Dermis microvascular lymphatic vessel endothelial cell (primary cell): ENCODE results near the gene CLPTM1L. TPM values are rescaled to one million over a fixed set of nuclear protein-coding genes. Genes with fewer than 3 reads are reported as not detected.
"Not testable (repeated sequence)": the region's sequence is repeated elsewhere in the genome, so short reads cannot be mapped to it uniquely, and the experiment has no call there.

ENCODE experiments used
- DNase-seq, 2 donors: peaks; one replicate each; pipeline versions ENCODE4 v3.0.0 to v3.0.0-alpha.2; 2010; ENCODE audit warnings: low read depth in 2 of 2
- total RNA-seq: library from RNA; depleted of rRNA; stranded (reverse); fragments of >200 nt; gene quantifications from 2 replicates; pipeline ENCODE4 v1.2.1, GENCODE V29; 2014

The CLPTM1L gene
- total RNA-seq, 1 donor from 2014 or later = 256 TPM

GRCh38 chr5:1362242-1363015, 17.5 kb upstream of the CLPTM1L start:
- no peak for DNase-seq

- DNase-seq = no peak
Observed at GRCh38 chr5:1360861-1361260, 16.0 kb upstream of the CLPTM1L start.

GRCh38 chr5:1360367-1360766, 15.5 kb upstream of the CLPTM1L start:
- not testable (repeated sequence) for DNase-seq

- no peak for DNase-seq
Observed at GRCh38 chr5:1359713-1360112, 14.8 kb upstream of the CLPTM1L start.

- no peak for DNase-seq
Observed at GRCh38 chr5:1359031-1359645, 14.2 kb upstream of the CLPTM1L start.

GRCh38 chr5:1358726-1359025, 13.8 kb upstream of the CLPTM1L start:
- DNase-seq = no peak

- DNase-seq = no peak
Observed at GRCh38 chr5:1357946-1358725, 13.2 kb upstream of the CLPTM1L start.

- DNase-seq = no peak
Observed at GRCh38 chr5:1356873-1357787, 12.2 kb upstream of the CLPTM1L start.

GRCh38 chr5:1354576-1354975, 9.7 kb upstream of the CLPTM1L start:
- no peak for DNase-seq

GRCh38 chr5:1352231-1353219, 7.6 kb upstream of the CLPTM1L start:
- DNase-seq = no peak

- no peak for DNase-seq
Observed at GRCh38 chr5:1351156-1351555, 6.3 kb upstream of the CLPTM1L start.

- no peak for DNase-seq
Observed at GRCh38 chr5:1349246-1349645, 4.3 kb upstream of the CLPTM1L start.

- DNase-seq = no peak
Observed at GRCh38 chr5:1348986-1349245, 4.0 kb upstream of the CLPTM1L start.

- no peak for DNase-seq
Observed at GRCh38 chr5:1347571-1347970, 2.7 kb upstream of the CLPTM1L start.

GRCh38 chr5:1346627-1347440, 1.9 kb upstream of the CLPTM1L start:
- no peak for DNase-seq

GRCh38 chr5:1345876-1346626, 1.2 kb upstream of the CLPTM1L start:
- DNase-seq = no peak

GRCh38 chr5:1343931-1344901, 683 bp downstream of the CLPTM1L start:
- DNase-seq = peak in 1 of 2 donors; percentile 49

- DNase-seq = no peak
Observed at GRCh38 chr5:1343315-1343751, 1.6 kb downstream of the CLPTM1L start.
